H1 (cell line): ENCODE measurements around the gene TBX15. TPM values are rescaled to one million over a fixed set of nuclear protein-coding genes. Genes with fewer than 3 reads are reported as not detected.
"Not testable (repeated sequence)": the region's sequence is repeated elsewhere in the genome, so short reads cannot be mapped to it uniquely, and the experiment has no call there.

Experiments used
- CTCF ChIA-PET: fragments of 300-600 bp; sonication (Branson Sonifier 250); formaldehyde crosslinking; loops from one replicate; lab custom pipeline; 2021; ENCODE audit not compliant: partially characterized antibody; lab: Charles Lee
- POLR2A ChIA-PET: fragments of 300-600 bp; sonication (Branson Sonifier 250); formaldehyde crosslinking; loops from one replicate; lab custom pipeline; 2021; ENCODE audit warnings: inconsistent platforms; ENCODE audit not compliant: partially characterized antibody; lab: Charles Lee
- DNase-seq, 2 experiments: peaks; one replicate each; pipeline versions ENCODE4 v3.0.0 to v3.0.0-alpha.2; 2010 to 2022; ENCODE audit warnings: low spot score in 2 of 2, low read depth in 1 of 2, mixed read lengths in 1 of 2
- FAIRE-seq: peaks from 2 replicates; lab custom pipeline; 2011; peaks lifted over from hg19 to GRCh38; lab: Jason Lieb, UNC
- H2AFZ ChIP-seq: 2 replicates; pipeline ENCODE4 v1.8.1; 2012; ENCODE audit warnings: low read length, inconsistent platforms
- H2AK5ac ChIP-seq: 2 replicates; pipeline ENCODE4 v1.6.1; 2013; ENCODE audit warnings: low read depth, low read length
- H2BK120ac ChIP-seq: replicated peaks from 2 replicates; pipeline ENCODE3; 2013; ENCODE audit warnings: low read depth, low read length, inconsistent platforms
- H2BK12ac ChIP-seq: 2 replicates; pipeline ENCODE4 v1.6.1; 2013; ENCODE audit warnings: low read depth, low read length
- H2BK15ac ChIP-seq: 2 replicates; pipeline ENCODE4 v1.6.1; 2013; ENCODE audit warnings: low read length
- H2BK20ac ChIP-seq: 2 replicates; pipeline ENCODE4 v1.6.1; 2013; ENCODE audit warnings: low read length
- H2BK5ac ChIP-seq: 2 replicates; pipeline ENCODE4 v1.6.1; 2013; ENCODE audit warnings: low read depth, low read length
- H3K14ac ChIP-seq: 2 replicates; pipeline ENCODE4 v1.6.1; 2013; ENCODE audit warnings: inconsistent platforms; ENCODE audit not compliant: insufficient read length
- H3K18ac ChIP-seq: 2 replicates; pipeline ENCODE4 v1.6.1; 2013; ENCODE audit warnings: low read length; ENCODE audit errors: extremely low read depth
- H3K23ac ChIP-seq: 2 replicates; pipeline ENCODE4 v1.6.1; 2013; ENCODE audit warnings: inconsistent platforms; ENCODE audit not compliant: insufficient read length
- H3K23me2 ChIP-seq: 2 replicates; pipeline ENCODE4 v1.6.1; 2013; ENCODE audit warnings: low read depth, low read length
- H3K27ac ChIP-seq: 2 replicates; pipeline ENCODE4 v1.6.1; 2011; ENCODE audit warnings: low read depth, low read length, inconsistent platforms
- H3K27me3 ChIP-seq, 4 experiments: replicated peaks in 1 of 4; 1 replicate in 1 of 4; 2 replicates in 3 of 4; pipeline versions ENCODE4 v1.6.1 to v1.8.1; 2011 to 2013; ENCODE audit warnings: low read length in 3 of 4, mild to moderate bottlenecking in 3 of 4, inconsistent platforms in 2 of 4, mixed read lengths in 2 of 4, moderate library complexity in 1 of 4; ENCODE audit not compliant: control insufficient read depth in 3 of 4, insufficient read depth in 3 of 4; ENCODE audit errors: extremely low read depth in 1 of 4
- H3K36me3 ChIP-seq, 4 experiments: 2 replicates each; pipeline versions ENCODE4 v1.6.1 to v1.8.1; 2011 to 2013; ENCODE audit warnings: mild to moderate bottlenecking in 4 of 4, low read length in 3 of 4, moderate library complexity in 2 of 4, control low read depth in 1 of 4, inconsistent platforms in 1 of 4; ENCODE audit not compliant: insufficient read depth in 4 of 4, control insufficient read depth in 2 of 4
- H3K4ac ChIP-seq: replicated peaks from 2 replicates; pipeline ENCODE3; 2013; ENCODE audit warnings: low read length, low read depth, mixed read lengths, inconsistent platforms; ENCODE audit not compliant: insufficient read length
- H3K4me1 ChIP-seq, 4 experiments: replicated peaks in 1 of 4; 1 replicate in 1 of 4; 2 replicates in 3 of 4; pipeline versions ENCODE4 v1.6.1 to v1.8.1; 2011 to 2013; ENCODE audit warnings: low read length in 3 of 4, inconsistent platforms in 2 of 4, mixed read lengths in 1 of 4; ENCODE audit not compliant: insufficient read depth in 4 of 4, control insufficient read depth in 3 of 4
- H3K4me2 ChIP-seq, 2 experiments: 2 replicates each; pipeline versions ENCODE4 v1.6.1 to v1.8.1; 2011 to 2013; ENCODE audit warnings: low read depth in 2 of 2, low read length in 2 of 2, control low read depth in 1 of 2, inconsistent platforms in 1 of 2, mild to moderate bottlenecking in 1 of 2; ENCODE audit not compliant: insufficient read depth in 1 of 2
- H3K4me3 ChIP-seq, 4 experiments: fragments of 200-600, 300-600 bp in 1 of 4; sonication (generic), shearing (Covaris generic), sonication (Bioruptor Twin) in 1 of 4; 2 replicates each; pipeline versions ENCODE4 v1.5.1 to v1.8.1; 2011 to 2016; ENCODE audit warnings: low read length in 4 of 4, low read depth in 3 of 4, control low read depth in 2 of 4, inconsistent platforms in 2 of 4, mild to moderate bottlenecking in 2 of 4, mixed read lengths in 1 of 4, moderate library complexity in 1 of 4; ENCODE audit not compliant: insufficient read depth in 2 of 4; ENCODE audit errors: extremely low read depth in 1 of 4
- H3K56ac ChIP-seq: replicated peaks from 2 replicates; pipeline ENCODE3; 2013; ENCODE audit warnings: low read depth, mild to moderate bottlenecking, mixed read lengths, low read length, inconsistent platforms; ENCODE audit not compliant: insufficient read length
- H3K79me1 ChIP-seq: 2 replicates; pipeline ENCODE4 v1.6.1; 2013; ENCODE audit warnings: low read depth, low read length, control low read depth
- H3K79me2 ChIP-seq, 2 experiments: 2 replicates each; pipeline versions ENCODE4 v1.6.1 to v1.8.1; 2012 to 2013; ENCODE audit warnings: low read length in 2 of 2, mild to moderate bottlenecking in 2 of 2, inconsistent platforms in 1 of 2; ENCODE audit not compliant: insufficient read depth in 2 of 2, control insufficient read depth in 1 of 2
- H3K9ac ChIP-seq, 4 experiments: replicated peaks in 1 of 4; 1 replicate in 1 of 4; 2 replicates in 3 of 4; pipeline versions ENCODE4 v1.6.1 to v1.8.1; 2011 to 2013; ENCODE audit warnings: low read depth in 3 of 4, low read length in 3 of 4, control low read depth in 2 of 4, mild to moderate bottlenecking in 2 of 4, moderate library complexity in 2 of 4, inconsistent platforms in 1 of 4; ENCODE audit errors: extremely low read depth in 1 of 4
- H3K9me3 ChIP-seq, 2 experiments: 2 replicates each; pipeline versions ENCODE4 v1.6.1 to v1.8.1; 2012 to 2013; ENCODE audit warnings: mild to moderate bottlenecking in 2 of 2, moderate library complexity in 2 of 2, control low read depth in 1 of 2, inconsistent platforms in 1 of 2, low read depth in 1 of 2, low read length in 1 of 2, mixed read lengths in 1 of 2; ENCODE audit not compliant: insufficient read depth in 2 of 2
- H4K20me1 ChIP-seq, 2 experiments: replicated peaks in 1 of 2; 2 replicates each; pipeline versions ENCODE3 to v1.8.1; 2011 to 2013; ENCODE audit warnings: inconsistent platforms in 2 of 2, low read length in 2 of 2, mild to moderate bottlenecking in 1 of 2; ENCODE audit not compliant: insufficient read depth in 2 of 2, control insufficient read depth in 1 of 2
- H4K5ac ChIP-seq: 2 replicates; pipeline ENCODE4 v1.6.1; 2013; ENCODE audit warnings: low read length, low read depth, mixed read lengths, inconsistent platforms; ENCODE audit not compliant: insufficient read length
- H4K8ac ChIP-seq: 2 replicates; pipeline ENCODE4 v1.8.0; 2013; ENCODE audit warnings: mild to moderate bottlenecking, moderate library complexity, low read length, inconsistent platforms; ENCODE audit not compliant: insufficient read depth; ENCODE audit errors: extremely low read depth
- H4K91ac ChIP-seq: replicated peaks from 2 replicates; pipeline ENCODE3; 2013; ENCODE audit warnings: low read length, mixed read lengths, inconsistent platforms; ENCODE audit not compliant: insufficient read length
- YY1 ChIP-seq: IDR thresholded peaks from 2 replicates; pipeline ENCODE4 v1.6.1; 2011; ENCODE audit warnings: low read depth, mild to moderate bottlenecking, low read length
- WGBS, 2 experiments: shearing (Covaris generic) in 1 of 2; methylation state at CpG; one replicate each; pipeline versions ENCODE4 v1.1.6 to v1.1.7; 2013 to 2015; ENCODE audit warnings: low lambda C conversion rate in 2 of 2, mixed read lengths in 2 of 2, inconsistent platforms in 1 of 2, low coverage in 1 of 2, missing lambda C conversion rate in 1 of 2; ENCODE audit not compliant: insufficient replicate concordance in 2 of 2, insufficient coverage in 1 of 2, insufficient read length in 1 of 2; ENCODE audit errors: extremely low coverage in 1 of 2, missing lambda C conversion rate in 1 of 2; 5-methylcytosine and 5-hydroxymethylcytosine counted together
- polyA plus RNA-seq, 7 experiments: library from polyadenylated mRNA; depleted of rRNA in 3 of 7; stranded (reverse) in 5 of 7; unstranded in 2 of 7; fragments of >200 nt in 5 of 7; fragments of 200-250 nt in 2 of 7; gene quantifications; 1 replicate in 5 of 7; 2 replicates in 1 of 7; 4 replicates in 1 of 7; pipeline versions ENCODE4 v1.2.1 to v1.2.3, GENCODE V29; 2011 to 2013; ENCODE audit warnings: missing spikeins in 2 of 7, mixed read lengths in 2 of 7
- total RNA-seq: library from RNA; stranded (reverse); fragmentation: NEBNext Ultra II Directional; extraction: Animal tissue kit (Norgen Biotek cat#: 25700); gene quantifications from 2 replicates; pipeline ENCODE4 v1.2.1, GENCODE V29; 2021

Gene TBX15
- total and polyA plus RNA-seq, 2 of the 8 experiments (the other 6 are each of a cell fraction or from before 2014, with no cell fraction given): 0.14 to 0.24 TPM

GRCh38 chr1:118918230-118918939 lies 69.8 kb downstream of the TBX15 start (continued):
- no peak for TF ChIP-seq YY1

GRCh38 chr1:118916346-118916745 lies 71.8 kb downstream of the TBX15 start:
- CTCF ChIA-PET: interaction anchor here (1.9 kb wide), 1 partner anchor 12 kb away, joined by 12 read pairs; no protein-coding TSS in a partner anchor

More at GRCh38 chr1:118916346-118916745, 71.8 kb downstream of the TBX15 start:
- DNase-seq, H4K20me1 ChIP-seq, H3K9me3 ChIP-seq, H3K4ac ChIP-seq, H2BK15ac ChIP-seq, H4K8ac ChIP-seq, H2BK20ac ChIP-seq, H3K27ac ChIP-seq, H3K4me3 ChIP-seq, H3K4me2 ChIP-seq, H3K23me2 ChIP-seq, H3K14ac ChIP-seq, H2AFZ ChIP-seq, H4K91ac ChIP-seq, H2AK5ac ChIP-seq, H3K9ac ChIP-seq, H4K5ac ChIP-seq, FAIRE-seq, H3K56ac ChIP-seq, H3K23ac ChIP-seq, H3K79me1 ChIP-seq, H3K4me1 ChIP-seq, H2BK5ac ChIP-seq, H3K79me2 ChIP-seq, H3K27me3 ChIP-seq, H2BK12ac ChIP-seq, H2BK120ac ChIP-seq, H3K18ac ChIP-seq, H3K36me3 ChIP-seq: not testable (repeated sequence)
- WGBS, 2 experiments: 98% methylated on average over 4 of the region's 4 CpGs; no CpG with 5 or more reads in 1 of the 2 experiments
- POLR2A ChIA-PET: interaction anchor here (0.9 kb wide), 1 partner anchor 21 kb away, joined by 3 read pairs; no protein-coding TSS in a partner anchor
